Skeletal muscle tissue (tissue), 4 donors: ENCODE results near the gene RBM47. TPM values are rescaled to one million over a fixed set of nuclear protein-coding genes. Genes with fewer than 3 reads are reported as not detected.
"Not testable (repeated sequence)": the region's sequence is repeated elsewhere in the genome, so short reads cannot be mapped to it uniquely, and the experiment has no call there.

ENCODE experiments used
- H3K27ac ChIP-seq: one replicate; pipeline ENCODE4 v1.7.0; 2013; ENCODE audit warnings: mild to moderate bottlenecking, low read depth, low read length, inconsistent platforms
- H3K27me3 ChIP-seq, 3 donors: one replicate each; pipeline ENCODE4 v1.7.0; 2013; ENCODE audit warnings: low read length in 3 of 3; ENCODE audit not compliant: control insufficient read depth in 3 of 3, insufficient read depth in 3 of 3
- H3K36me3 ChIP-seq, 3 donors: one replicate each; pipeline ENCODE4 v1.7.0; 2013; ENCODE audit warnings: low read length in 3 of 3; ENCODE audit not compliant: control insufficient read depth in 3 of 3, insufficient read depth in 3 of 3
- H3K4me1 ChIP-seq, 3 donors: one replicate each; pipeline ENCODE4 v1.7.0; 2013; ENCODE audit warnings: low read length in 3 of 3, mild to moderate bottlenecking in 3 of 3; ENCODE audit not compliant: control insufficient read depth in 3 of 3, insufficient read depth in 3 of 3
- H3K4me3 ChIP-seq, 3 donors: one replicate each; pipeline ENCODE4 v1.7.0; 2013; ENCODE audit warnings: low read length in 3 of 3
- H3K9ac ChIP-seq, 3 donors: one replicate each; pipeline ENCODE4 v1.7.0; 2013; ENCODE audit warnings: low read length in 3 of 3, mild to moderate bottlenecking in 3 of 3, moderate library complexity in 2 of 3, low read depth in 1 of 3
- H3K9me3 ChIP-seq, 3 donors: one replicate each; pipeline ENCODE4 v1.7.0; 2013; ENCODE audit warnings: low read length in 3 of 3; ENCODE audit not compliant: control insufficient read depth in 3 of 3
- total RNA-seq: library from RNA; depleted of rRNA; stranded (reverse); fragments of >200 nt; gene quantifications from one replicate; pipeline ENCODE4 v1.2.3, GENCODE V29; 2014
- donor health status: Osteomylitis.

The RBM47 gene
- total RNA-seq, 1 donor from 2014 or later = 2.6 TPM

DNA sequence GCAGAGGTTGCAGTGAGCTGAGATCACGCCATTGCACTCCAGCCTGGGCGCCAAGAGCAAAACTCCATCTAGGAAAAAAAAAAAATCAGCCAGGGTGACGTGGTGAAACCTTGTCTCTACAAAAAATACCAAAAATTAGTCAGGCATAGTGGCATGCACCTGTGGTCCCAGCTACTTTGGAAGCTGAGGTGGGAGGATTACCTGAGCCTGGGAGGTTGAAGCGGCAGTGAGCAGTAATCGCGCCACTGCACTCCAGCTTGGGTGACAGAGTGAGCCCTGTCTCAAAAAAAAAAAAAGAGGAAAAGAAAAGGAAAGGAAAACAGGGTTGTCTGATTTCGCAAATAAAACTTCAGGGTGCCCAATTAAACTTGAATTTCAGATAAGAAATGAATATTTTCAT lies 106.1 kb downstream of the RBM47 start:
- Histone ChIP-seq H3K27ac (no peak overlapping the region), H3K9me3 (no peaks in the 10 kb centered on the region), H3K4me1 (peaks cover 5 to 6% (median 5%) of the 10 kb centered on the region in 3 donors), H3K4me3 (no peak overlapping the region), H3K27me3 (no peaks in the 10 kb centered on the region), H3K36me3 (no peaks in the 10 kb centered on the region), H3K9ac (no peak overlapping the region)

DNA sequence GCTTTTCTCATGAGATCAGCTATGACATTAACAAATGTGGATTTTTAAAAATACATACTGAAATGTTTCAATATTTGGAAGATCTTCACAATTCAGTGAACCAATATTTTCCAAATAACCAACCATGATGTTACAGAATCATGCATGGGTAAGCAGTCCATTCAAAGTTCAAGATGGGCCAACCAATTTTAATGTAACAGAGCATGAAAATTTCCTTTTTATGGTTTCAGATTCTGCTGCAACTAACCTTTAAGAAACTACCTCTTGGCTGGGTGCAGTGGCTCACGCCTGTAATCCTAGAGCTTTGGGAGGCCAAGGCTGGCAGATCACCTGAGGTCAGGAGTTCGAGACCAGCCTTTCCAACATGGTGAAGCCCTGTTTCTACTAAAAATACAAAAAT lies 107.7 kb downstream of the RBM47 start:
- H3K4me1 ChIP-seq = peaks cover 5 to 6% (median 5%) of the 10 kb centered on the region in 3 donors
- no peaks in the 10 kb centered on the region for H3K27me3 ChIP-seq
- H3K27ac ChIP-seq = no peak overlapping the region
- H3K9ac ChIP-seq = no peak overlapping the region
- no peaks in the 10 kb centered on the region for H3K36me3 ChIP-seq
- H3K9me3 ChIP-seq = no peaks in the 10 kb centered on the region
- H3K4me3 ChIP-seq = no peak overlapping the region

DNA sequence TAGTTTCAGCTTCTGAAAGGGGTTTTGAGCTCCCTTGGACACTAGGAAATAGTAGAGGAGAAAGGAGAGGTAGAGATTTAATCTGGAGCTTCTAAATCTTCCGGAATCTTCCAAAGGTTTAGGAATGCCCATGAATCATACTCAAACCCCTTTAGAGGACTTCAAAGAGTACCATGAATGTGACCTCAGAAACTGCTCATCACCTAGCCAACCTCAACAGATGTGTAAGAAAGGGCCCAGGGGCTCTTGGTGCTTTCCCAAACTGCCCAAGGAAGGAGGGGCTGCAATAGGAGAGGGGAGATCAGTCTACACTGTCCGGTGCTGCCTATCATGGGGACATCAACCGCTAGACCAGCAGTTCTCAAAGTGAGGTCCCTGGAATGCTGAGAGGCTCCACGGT lies 109.1 kb downstream of the RBM47 start:
- Histone ChIP-seq H3K36me3 (no peaks in the 10 kb centered on the region), H3K4me1 (no peaks in the 10 kb centered on the region), H3K9ac (no peak overlapping the region), H3K4me3 (no peak overlapping the region), H3K9me3 (no peaks in the 10 kb centered on the region), H3K27ac (no peak overlapping the region), H3K27me3 (no peaks in the 10 kb centered on the region)

DNA sequence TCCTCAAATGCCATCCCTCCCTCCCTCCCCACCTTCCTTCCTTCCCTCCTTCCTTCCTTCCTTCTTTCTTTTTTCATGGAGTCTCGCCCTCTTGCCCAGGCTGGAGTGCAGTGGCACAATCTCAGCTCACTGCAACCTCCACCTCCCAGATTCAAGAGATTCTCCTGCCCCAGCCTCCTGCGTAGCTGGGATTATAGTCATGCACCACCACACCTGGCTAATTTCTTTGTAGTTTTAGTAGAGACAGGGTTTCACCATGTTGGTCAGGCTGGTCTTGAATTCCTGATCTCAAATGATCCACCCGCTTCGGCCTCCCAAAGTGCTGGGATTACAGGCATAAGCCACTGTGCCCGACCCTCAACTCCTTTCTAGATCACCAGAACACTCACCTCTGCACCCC lies 112.6 kb downstream of the RBM47 start:
- not testable (repeated sequence) for H3K9me3 ChIP-seq, H3K36me3 ChIP-seq, H3K4me1 ChIP-seq, H3K27ac ChIP-seq, H3K4me3 ChIP-seq, H3K27me3 ChIP-seq, H3K9ac ChIP-seq

DNA sequence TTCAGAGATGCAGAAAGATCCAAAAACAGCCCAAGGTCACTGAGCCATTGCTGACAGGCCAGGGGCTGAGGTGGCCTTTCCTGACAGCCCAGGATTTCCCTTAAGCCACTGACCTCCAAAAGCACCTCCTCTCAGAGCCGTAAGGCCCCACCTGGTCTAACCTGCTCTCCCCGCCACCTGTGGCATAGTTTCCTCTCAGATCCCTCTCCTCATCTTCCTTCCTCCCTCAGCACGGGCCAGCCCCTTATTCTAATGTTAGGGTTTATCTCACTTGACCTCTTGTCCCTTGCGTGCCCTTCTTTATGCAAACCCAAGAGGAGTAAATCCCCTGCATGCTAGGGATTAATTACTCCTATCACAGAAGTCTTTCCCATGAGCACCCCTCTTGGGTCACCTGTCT lies 113.0 kb downstream of the RBM47 start:
- H3K9ac ChIP-seq = no peak overlapping the region
- H3K4me1 ChIP-seq = no peaks in the 10 kb centered on the region
- no peaks in the 10 kb centered on the region for H3K36me3 ChIP-seq
- H3K4me3 ChIP-seq = no peak overlapping the region
- no peaks in the 10 kb centered on the region for H3K9me3 ChIP-seq
- no peaks in the 10 kb centered on the region for H3K27me3 ChIP-seq
- H3K27ac ChIP-seq = no peak overlapping the region

DNA sequence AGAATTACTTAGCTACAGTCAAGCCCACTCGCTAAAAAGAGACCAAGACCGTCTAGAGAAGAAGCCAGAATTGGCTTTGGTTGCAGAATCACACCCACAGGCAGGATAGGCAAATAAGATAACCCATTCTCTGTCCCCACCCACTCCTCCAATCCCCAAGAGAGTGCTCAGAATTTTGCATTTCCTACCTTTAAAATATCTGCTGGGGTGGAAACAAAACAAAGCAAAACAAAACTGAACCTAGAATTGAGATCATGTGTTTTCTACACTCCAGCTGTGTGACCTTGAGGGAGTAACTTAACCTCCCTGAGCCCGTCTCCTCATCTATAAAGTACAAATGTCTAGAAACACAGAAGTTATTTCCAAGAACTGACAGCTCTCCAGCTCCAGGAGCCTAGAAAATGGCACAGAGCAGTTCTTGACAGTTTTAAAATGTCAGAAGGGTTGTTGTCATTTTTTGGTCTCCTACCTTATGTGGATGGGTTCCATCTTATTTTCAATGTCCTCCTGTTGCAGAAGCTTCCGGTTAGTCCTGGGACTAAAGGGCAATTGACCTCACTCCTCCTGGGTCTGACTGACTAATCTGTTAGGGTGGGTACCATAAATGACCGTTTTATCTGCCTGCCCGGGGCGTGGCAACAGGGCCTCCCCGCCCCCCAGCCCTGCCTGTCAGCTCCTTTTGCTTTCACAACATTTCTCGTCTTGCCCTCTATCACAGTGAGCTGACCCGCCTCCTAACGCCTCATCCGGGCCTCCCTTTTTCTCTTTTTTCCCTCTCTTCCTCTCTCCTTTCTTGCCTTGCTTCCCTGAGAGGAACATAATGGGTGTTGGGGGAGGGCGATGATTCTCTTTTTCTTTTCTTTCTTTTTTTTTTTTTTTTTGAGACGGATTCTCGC lies 114.0 kb downstream of the RBM47 start:
- no peak overlapping the region for H3K4me3 ChIP-seq

DNA sequence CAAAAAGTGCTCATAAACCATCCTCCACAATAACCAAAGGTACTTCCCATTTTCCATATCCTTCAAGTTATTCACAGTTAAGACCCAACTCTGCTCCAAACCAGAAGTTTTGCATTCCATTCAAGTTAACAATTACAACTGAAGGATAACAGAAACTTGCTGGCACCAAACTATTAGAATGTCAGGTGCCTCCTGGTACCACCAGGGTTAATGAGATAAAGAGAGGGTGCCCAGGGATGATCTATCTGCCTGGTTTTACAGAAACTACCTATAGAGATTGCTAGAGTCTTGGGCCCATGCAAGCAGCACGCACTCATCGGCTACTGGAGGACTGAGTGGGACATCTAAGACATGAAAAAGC lies 114.6 kb downstream of the RBM47 start:
- H3K27ac ChIP-seq = no peak overlapping the region
- no peak overlapping the region for H3K9ac ChIP-seq
- H3K9me3 ChIP-seq = no peaks in the 10 kb centered on the region
- H3K4me3 ChIP-seq = no peak overlapping the region
- H3K4me1 ChIP-seq = no peaks in the 10 kb centered on the region
- H3K27me3 ChIP-seq = no peaks in the 10 kb centered on the region
- H3K36me3 ChIP-seq = no peaks in the 10 kb centered on the region

More for the DNA sequence above, 114.0 kb downstream of the RBM47 start:
- Histone ChIP-seq H3K4me1 (no peaks in the 10 kb centered on the region), H3K27ac (no peak overlapping the region), H3K9ac (no peak overlapping the region), H3K27me3 (no peaks in the 10 kb centered on the region), H3K9me3 (no peaks in the 10 kb centered on the region), H3K36me3 (no peaks in the 10 kb centered on the region)

DNA sequence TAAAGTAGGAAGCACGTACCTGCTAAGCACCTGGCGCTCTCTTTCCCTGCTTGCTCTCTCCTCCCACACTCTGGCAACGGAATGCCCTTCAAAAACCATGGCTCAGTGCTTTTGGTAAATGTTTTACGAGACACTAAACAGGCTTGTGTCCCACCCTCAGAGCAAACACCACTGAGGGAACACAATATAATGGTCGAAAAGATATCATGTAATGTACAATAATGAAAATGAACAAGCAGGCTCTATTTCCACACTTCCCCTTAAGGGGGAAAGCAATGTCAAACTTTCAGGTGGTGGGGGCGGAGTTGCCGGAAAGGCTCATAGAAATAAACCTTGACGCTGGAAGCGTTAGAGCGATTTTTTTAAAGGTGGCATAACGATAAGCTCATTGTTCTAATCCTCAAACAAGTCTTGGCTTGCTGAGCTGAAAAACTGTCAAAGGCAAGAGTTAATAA lies 115.1 kb downstream of the RBM47 start:
- no peaks in the 10 kb centered on the region for H3K9me3 ChIP-seq
- no peaks in the 10 kb centered on the region for H3K36me3 ChIP-seq
- no peaks in the 10 kb centered on the region for H3K4me1 ChIP-seq
- H3K27ac ChIP-seq = no peak overlapping the region
- H3K4me3 ChIP-seq = no peak overlapping the region
- H3K9ac ChIP-seq = no peak overlapping the region
- H3K27me3 ChIP-seq = no peaks in the 10 kb centered on the region

DNA sequence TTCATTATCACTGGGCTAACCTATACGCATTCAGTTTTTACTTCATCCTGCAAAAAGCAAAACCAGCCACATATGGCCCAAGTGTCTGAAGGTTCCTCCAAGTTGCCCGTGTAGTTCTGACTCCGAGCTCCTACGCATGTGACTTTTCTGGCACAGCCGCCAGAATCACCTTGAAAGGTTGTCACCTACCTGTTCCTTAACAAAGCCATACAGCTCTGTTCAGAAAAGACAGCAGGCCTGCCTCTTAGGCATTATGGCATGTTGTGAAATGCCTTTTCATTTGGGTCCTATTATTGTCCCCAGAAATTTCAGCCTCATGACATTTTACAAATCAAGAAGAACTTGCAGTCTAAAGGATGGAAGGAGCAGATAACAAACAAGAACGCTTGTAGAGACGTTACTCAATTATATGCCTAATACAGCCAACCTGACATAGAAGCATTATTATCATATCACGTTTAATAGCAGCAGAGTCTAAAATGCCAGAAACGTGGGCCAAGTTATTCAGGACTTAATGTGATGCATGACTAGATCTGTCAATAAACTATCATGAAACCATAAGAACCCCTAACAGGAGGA lies 118.5 kb downstream of the RBM47 start:
- Histone ChIP-seq H3K36me3 (no peaks in the 10 kb centered on the region), H3K9ac (no peak overlapping the region), H3K4me3 (no peak overlapping the region), H3K27me3 (no peaks in the 10 kb centered on the region), H3K9me3 (no peaks in the 10 kb centered on the region), H3K27ac (no peak overlapping the region), H3K4me1 (no peaks in the 10 kb centered on the region)

DNA sequence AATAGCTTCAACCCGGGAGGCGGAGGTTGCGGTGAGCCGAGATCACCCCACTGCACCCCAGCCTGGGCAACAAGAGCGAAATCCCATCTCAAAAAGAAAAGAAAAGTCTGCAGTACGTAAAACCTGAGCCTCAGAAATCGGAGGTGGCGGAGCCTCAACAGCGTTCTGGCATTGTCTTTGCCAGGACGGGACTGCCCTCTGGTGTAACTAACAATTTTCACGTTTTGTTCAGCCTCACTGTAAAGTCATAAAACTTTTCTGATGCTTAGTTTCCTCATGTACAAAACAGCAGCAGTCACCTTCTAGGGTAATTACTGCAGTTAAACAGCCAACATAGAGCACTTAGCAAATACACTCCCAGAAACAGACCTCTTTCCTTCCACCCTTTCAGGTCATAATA lies 121.7 kb downstream of the RBM47 start:
- H3K4me3 ChIP-seq = no peak overlapping the region
- no peak overlapping the region for H3K27ac ChIP-seq
- H3K27me3 ChIP-seq = no peaks in the 10 kb centered on the region
- no peak overlapping the region for H3K9ac ChIP-seq
- no peaks in the 10 kb centered on the region for H3K9me3 ChIP-seq
- H3K4me1 ChIP-seq = no peaks in the 10 kb centered on the region
- no peaks in the 10 kb centered on the region for H3K36me3 ChIP-seq
